MM.1S (cell line): Measurements from ENCODE around the gene FUS.

Experiments used
- CTCF ChIP-seq: fragments of 300-600 bp; sonication (generic); IDR thresholded peaks from 2 replicates; pipeline ENCODE4 v1.5.1; 2016; ENCODE audit warnings: antibody characterized with exemption, low read length, mixed read lengths
- EZH2 ChIP-seq: fragments of 300-600 bp; sonication (generic); optimal IDR thresholded peaks from 2 replicates; pipeline ENCODE3; 2017; ENCODE audit warnings: low read depth, mild to moderate bottlenecking, antibody characterized with exemption, low read length, mixed read lengths
- EZH2phosphoT487 ChIP-seq: fragments of 300-600 bp; sonication (generic); IDR thresholded peaks from 2 replicates; pipeline ENCODE4 v1.6.1; 2018; ENCODE audit warnings: antibody characterized with exemption, low read length

- no peak for TF ChIP-seq CTCF
- TF ChIP-seq EZH2, result no peak
- no peak for TF ChIP-seq EZH2phosphoT487
Measured at GRCh38 chr16:31179219-31179746, 656 bp upstream of the FUS start.
